HFF-Myc (cell line): ENCODE measurements around the gene PEX19.

Experiments used
- DNase-seq: peaks from one replicate; pipeline ENCODE4 v3.0.0-alpha.2; 2011; ENCODE audit warnings: low read depth; ENCODE audit errors: extremely low read depth
- H3K4me3 ChIP-seq: replicated peaks from 2 replicates; pipeline ENCODE4 v1.5.1; 2011; ENCODE audit warnings: low read depth, mild to moderate bottlenecking, control low read depth, low read length
- TF ChIP-seq, protein P1 (sequence below): IDR thresholded peaks from 2 replicates; pipeline ENCODE4 v1.5.1; 2012; ENCODE audit warnings: mild to moderate bottlenecking, low read depth, low read length, control low read depth; ENCODE audit errors: missing control alignments

PEX19 gene

GRCh38 chr1:160282807-160283206, 2.1 kb downstream of the PEX19 start:
- TF ChIP-seq, protein P1, sequence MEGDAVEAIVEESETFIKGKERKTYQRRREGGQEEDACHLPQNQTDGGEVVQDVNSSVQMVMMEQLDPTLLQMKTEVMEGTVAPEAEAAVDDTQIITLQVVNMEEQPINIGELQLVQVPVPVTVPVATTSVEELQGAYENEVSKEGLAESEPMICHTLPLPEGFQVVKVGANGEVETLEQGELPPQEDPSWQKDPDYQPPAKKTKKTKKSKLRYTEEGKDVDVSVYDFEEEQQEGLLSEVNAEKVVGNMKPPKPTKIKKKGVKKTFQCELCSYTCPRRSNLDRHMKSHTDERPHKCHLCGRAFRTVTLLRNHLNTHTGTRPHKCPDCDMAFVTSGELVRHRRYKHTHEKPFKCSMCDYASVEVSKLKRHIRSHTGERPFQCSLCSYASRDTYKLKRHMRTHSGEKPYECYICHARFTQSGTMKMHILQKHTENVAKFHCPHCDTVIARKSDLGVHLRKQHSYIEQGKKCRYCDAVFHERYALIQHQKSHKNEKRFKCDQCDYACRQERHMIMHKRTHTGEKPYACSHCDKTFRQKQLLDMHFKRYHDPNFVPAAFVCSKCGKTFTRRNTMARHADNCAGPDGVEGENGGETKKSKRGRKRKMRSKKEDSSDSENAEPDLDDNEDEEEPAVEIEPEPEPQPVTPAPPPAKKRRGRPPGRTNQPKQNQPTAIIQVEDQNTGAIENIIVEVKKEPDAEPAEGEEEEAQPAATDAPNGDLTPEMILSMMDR: no peak
- DNase-seq: no peak
- no peak overlapping the region for H3K4me3 ChIP-seq

GRCh38 chr1:160277987-160278386, 6.9 kb downstream of the PEX19 start:
- H3K4me3 ChIP-seq: no peak overlapping the region
- DNase-seq: no peak
- TF ChIP-seq, protein P1: no peak

GRCh38 chr1:160277330-160277729, 7.6 kb downstream of the PEX19 start:
- TF ChIP-seq, protein P1: no peak
- H3K4me3 ChIP-seq: no peak overlapping the region
- no peak for DNase-seq

DNA sequence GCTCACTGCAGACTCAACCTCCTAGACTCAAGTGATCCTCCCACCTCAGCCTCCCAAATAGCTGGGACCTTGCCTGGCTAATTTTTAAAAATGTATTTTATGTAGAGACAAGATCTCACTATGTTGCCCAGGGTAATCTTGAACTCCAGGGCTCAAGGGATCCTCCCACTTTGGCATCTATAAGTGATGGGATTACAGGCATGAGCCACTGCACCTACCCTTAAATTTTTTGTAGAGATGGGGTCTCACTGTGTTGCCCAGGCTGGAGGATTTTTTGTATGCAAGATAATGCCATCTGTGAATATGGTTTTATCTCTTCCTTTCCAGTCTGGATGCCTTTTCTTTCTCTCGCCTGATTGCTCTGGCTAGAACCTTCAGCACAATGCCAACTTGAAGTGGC, 13.9 kb downstream of the PEX19 start:
- TF ChIP-seq, protein P1: no peak
- H3K4me3 ChIP-seq: no peak overlapping the region
- no peak for DNase-seq

- TF ChIP-seq, protein P1: no peak
- DNase-seq: no peak
- no peak overlapping the region for H3K4me3 ChIP-seq
These were observed 17.5 kb downstream of the PEX19 start for GRCh38 chr1:160267284-160267991.

DNA sequence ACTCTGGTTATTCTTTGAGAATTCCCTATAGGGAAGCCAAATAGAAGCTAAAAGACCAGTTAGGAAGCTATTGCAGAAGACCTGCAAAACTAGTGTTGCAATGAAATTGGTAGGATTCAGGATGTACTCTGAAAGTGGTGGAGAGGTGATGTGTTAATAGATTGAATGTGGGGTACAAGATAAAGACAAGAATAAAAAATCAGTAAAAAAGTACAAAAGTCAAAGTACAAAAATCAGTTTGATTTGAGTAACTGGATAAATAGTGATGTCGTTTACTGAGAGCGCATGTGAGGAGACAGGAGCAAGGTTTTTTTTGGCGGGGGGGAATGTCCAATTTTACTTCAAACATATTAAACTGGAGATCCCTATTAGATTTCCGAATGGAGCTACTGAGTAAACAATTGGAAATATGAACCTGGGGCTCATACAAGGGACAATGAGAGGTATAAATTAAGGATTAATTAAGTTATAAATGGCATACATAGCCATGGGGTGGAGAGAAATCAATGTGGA, 20.1 kb downstream of the PEX19 start:
- DNase-seq: no peak
- no peak overlapping the region for H3K4me3 ChIP-seq
- TF ChIP-seq, protein P1: no peak
